ENCODE results near the gene TUNAR.

GRCh38 chr14:95964901-95965300 lies 88.3 kb downstream of the TUNAR start:
- TF ChIP-seq BACH2 (CRISPR knock-in tag; IDR thresholded peaks at IDR 0.05; ENCODE audit: borderline replicate concordance) (no peak), POU6F1 (CRISPR knock-in tag; IDR thresholded peaks at IDR 0.05; ENCODE audit: borderline replicate concordance, low read depth) (no peak), CSRNP3 (CRISPR knock-in tag; IDR thresholded peaks at IDR 0.05) (no peak), PATZ1 (CRISPR knock-in tag; IDR thresholded peaks at IDR 0.05; ENCODE audit: borderline replicate concordance) (no peak), CSDC2 (CRISPR knock-in tag; IDR thresholded peaks at IDR 0.05) (no peak), CREB5 (CRISPR knock-in tag; IDR thresholded peaks at IDR 0.05; ENCODE audit: low read depth) (no peak)
